Measurements from ENCODE around the gene HDDC2.

The HDDC2 gene

DNA sequence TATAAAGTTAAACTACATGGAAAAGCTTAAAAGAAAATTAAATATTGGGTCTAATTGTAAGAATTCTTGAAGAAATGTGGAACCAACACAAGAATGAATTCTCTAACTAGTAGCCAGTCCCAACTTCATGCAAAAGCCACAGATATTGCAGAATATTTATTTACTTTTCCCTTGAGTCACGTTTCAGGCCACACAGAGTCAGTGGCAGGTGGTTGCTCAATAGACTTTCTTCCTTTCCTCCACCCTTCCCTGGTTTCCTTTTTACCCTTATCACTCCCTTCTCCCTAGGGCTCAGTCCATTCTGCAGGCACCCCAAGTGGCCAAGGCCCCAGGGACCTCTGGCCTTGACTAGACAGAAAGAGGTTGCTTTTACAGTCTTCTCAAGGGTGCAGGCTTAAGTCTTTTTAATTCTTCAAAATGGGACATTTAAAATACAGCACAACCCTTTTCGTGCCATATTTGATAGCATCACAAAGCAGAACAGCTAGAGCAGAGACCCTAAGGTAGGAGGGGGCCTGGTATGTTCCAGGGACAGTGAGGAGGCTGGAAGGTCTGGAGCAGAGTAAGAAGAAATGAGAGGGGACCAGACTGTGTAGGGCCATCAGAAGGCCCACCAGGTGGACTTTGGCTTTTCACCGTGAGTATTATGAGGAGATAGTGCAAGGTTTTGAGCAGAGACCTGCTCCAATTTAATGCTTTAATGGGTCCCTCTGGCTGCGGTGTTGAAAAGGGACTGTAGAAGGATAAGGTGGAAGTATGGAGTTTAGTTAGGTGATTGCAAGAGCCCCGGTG lies 65.0 kb downstream of the HDDC2 start:
- H3K36me3 Mint-ChIP-seq (ENCODE audit: insufficient read depth): peaks cover 2% of the 10 kb centered on the region
- H3K4me3 Mint-ChIP-seq: no peak overlapping the region
- ATAC-seq (replicated peaks; ENCODE audit: extremely low read depth, poor library complexity, severe bottlenecking) (no peak), DNase-seq (ENCODE audit: low spot score in 2 of 2) (no peak)
- H3K9me3 Mint-ChIP-seq: peaks cover 19% of the 10 kb centered on the region
- peaks cover 21% of the 10 kb centered on the region for H3K27me3 Mint-ChIP-seq
- no peak overlapping the region for H3K27ac Mint-ChIP-seq (ENCODE audit: low read depth)
- H3K4me1 Mint-ChIP-seq: no peaks in the 10 kb centered on the region

DNA sequence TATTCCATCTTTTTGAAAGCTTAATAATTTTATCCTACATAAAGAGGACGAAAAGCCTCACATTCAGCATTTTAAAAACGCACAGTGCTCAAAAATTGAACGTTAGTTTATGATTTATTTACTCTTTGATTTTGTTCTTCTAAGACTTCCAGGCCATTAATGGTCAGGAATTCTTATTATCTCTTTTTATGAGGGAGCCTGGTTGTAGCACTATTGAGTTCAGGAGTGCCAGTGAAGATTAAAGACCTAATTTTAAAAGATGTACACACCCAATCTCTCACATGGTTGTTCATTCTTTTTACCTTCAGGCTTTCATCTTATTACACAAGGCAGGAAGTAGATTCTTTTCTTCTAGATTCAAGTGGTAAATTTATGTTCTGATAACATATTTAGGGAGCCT lies 68.6 kb downstream of the HDDC2 start:
- Mint-ChIP-seq H3K27ac (ENCODE audit: low read depth) (no peak overlapping the region), H3K9me3 (no peaks in the 10 kb centered on the region), H3K4me1 (no peaks in the 10 kb centered on the region), H3K36me3 (ENCODE audit: insufficient read depth) (peaks cover 2% of the 10 kb centered on the region), H3K27me3 (peaks cover 6% of the 10 kb centered on the region), H3K4me3 (no peak overlapping the region)
- no peak for ATAC-seq (replicated peaks; ENCODE audit: extremely low read depth, poor library complexity, severe bottlenecking)
- no peak for DNase-seq (ENCODE audit: low spot score in 2 of 2)

DNA sequence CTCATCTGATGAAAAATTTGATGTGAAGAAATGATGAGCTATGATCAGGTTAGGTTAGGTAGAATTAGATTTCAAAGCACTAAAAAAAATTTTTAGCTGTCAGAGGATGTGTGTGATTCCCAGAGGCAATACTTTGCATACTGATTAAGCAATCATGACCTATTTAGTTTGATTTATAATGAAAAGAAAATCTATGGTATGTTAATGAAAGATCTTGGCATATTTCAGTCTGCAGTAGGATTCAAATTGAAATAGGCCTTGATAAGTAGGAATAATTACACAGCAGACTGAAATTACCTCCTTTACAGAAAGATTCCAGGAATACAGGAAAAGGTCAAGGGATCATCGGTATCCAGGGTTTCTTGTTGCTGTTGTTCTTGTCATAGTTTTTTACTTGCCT lies 69.3 kb downstream of the HDDC2 start:
- Mint-ChIP-seq H3K4me3 (no peak overlapping the region), H3K27me3 (peaks cover 6% of the 10 kb centered on the region), H3K9me3 (no peaks in the 10 kb centered on the region), H3K36me3 (ENCODE audit: insufficient read depth) (peaks cover 2% of the 10 kb centered on the region), H3K27ac (ENCODE audit: low read depth) (no peak overlapping the region), H3K4me1 (no peaks in the 10 kb centered on the region)
- ATAC-seq (replicated peaks; ENCODE audit: extremely low read depth, poor library complexity, severe bottlenecking): no peak
- no peak for DNase-seq (ENCODE audit: low spot score in 2 of 2)

DNA sequence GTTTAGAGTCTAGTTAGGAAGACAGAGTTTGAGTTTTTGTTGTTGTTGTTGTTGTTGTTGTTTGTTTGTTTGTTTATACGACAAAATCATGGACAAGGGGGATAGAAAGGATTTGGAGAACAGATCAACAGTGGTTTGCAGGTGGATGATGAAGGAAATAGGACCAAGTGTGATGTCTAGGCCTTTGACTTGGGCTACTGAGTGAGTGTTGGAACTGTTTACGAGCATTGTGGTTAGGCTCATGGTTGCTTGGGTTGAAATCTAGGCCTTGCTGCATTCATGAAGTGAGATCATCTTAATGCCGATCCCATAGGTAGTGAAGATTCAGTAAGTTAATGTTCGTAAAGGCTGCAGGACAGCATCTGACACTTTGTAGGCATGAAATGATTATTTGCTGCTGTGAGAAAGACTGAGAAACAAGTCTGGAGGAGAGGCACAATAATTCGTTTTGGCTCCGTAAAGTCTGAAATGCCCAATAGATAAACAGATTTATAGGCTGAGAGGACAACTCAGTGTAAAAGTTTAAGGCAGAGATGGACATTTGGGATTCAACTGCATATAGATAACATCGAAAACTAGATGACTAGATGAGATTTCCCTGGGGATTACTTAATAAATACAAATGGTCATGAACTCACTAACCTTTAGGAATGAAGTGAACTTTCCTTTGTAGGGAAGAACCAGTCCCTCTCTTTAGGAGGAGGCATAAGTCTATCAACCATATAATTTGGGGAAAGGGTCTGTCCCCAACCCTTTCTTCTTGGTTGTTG lies 70.0 kb downstream of the HDDC2 start:
- DNase-seq (ENCODE audit: low spot score in 2 of 2): no peak
- no peak overlapping the region for H3K27ac Mint-ChIP-seq (ENCODE audit: low read depth)
- H3K36me3 Mint-ChIP-seq (ENCODE audit: insufficient read depth): peaks cover 2% of the 10 kb centered on the region
- no peaks in the 10 kb centered on the region for H3K4me1 Mint-ChIP-seq
- ATAC-seq (replicated peaks; ENCODE audit: extremely low read depth, poor library complexity, severe bottlenecking): no peak
- no peak overlapping the region for H3K4me3 Mint-ChIP-seq
- no peaks in the 10 kb centered on the region for H3K9me3 Mint-ChIP-seq
- peaks cover 9% of the 10 kb centered on the region for H3K27me3 Mint-ChIP-seq

DNA sequence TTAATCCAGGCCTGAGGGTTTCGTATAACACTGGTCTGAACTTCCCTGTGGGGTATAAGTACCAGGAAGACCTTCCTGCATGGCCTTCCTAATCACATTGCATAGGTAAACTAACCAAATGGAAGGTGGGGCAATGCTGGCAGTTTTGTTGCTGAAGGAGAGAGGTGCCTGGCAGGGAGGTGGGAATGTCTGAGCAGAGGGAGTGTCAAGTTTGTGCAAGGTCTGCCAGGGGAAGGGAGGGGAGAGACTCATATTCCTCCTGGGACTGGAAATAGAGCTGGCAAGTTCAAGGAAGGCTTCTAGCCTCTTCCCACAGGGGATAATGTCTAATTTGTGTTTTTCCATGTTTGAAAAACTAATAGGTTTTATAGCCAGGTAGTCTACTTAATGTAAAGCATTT lies 70.6 kb downstream of the HDDC2 start:
- DNase-seq (ENCODE audit: low spot score in 2 of 2) (no peak), ATAC-seq (replicated peaks; ENCODE audit: extremely low read depth, poor library complexity, severe bottlenecking) (no peak)
- Mint-ChIP-seq H3K4me3 (no peak overlapping the region), H3K27me3 (peaks cover 16% of the 10 kb centered on the region), H3K27ac (ENCODE audit: low read depth) (no peak overlapping the region), H3K4me1 (no peaks in the 10 kb centered on the region), H3K36me3 (ENCODE audit: insufficient read depth) (peaks cover 2% of the 10 kb centered on the region), H3K9me3 (no peaks in the 10 kb centered on the region)

DNA sequence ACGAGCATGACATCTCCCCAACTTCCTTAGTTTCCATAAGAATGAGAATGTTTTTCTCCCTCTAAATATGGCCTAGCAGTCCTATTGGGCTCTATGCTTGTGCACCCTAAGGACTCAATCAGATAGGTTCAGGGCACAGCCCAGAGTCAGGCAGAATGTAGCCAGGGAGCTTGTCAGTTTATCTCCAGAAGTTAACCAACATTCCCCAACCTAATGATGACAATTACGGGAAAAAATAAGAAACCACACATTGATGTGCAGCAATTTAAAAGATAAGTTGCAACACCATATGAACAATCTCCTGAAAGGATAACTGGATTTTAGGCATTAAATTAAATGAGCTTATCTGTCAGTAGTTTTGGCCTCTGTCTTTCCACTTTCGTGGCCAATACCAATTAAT lies 71.1 kb downstream of the HDDC2 start:
- H3K4me3 Mint-ChIP-seq: no peak overlapping the region
- no peaks in the 10 kb centered on the region for H3K4me1 Mint-ChIP-seq
- no peaks in the 10 kb centered on the region for H3K9me3 Mint-ChIP-seq
- H3K36me3 Mint-ChIP-seq (ENCODE audit: insufficient read depth): peaks cover 2% of the 10 kb centered on the region
- peaks cover 18% of the 10 kb centered on the region for H3K27me3 Mint-ChIP-seq
- DNase-seq (ENCODE audit: low spot score in 2 of 2) (no peak), ATAC-seq (replicated peaks; ENCODE audit: extremely low read depth, poor library complexity, severe bottlenecking) (no peak)
- no peak overlapping the region for H3K27ac Mint-ChIP-seq (ENCODE audit: low read depth)

DNA sequence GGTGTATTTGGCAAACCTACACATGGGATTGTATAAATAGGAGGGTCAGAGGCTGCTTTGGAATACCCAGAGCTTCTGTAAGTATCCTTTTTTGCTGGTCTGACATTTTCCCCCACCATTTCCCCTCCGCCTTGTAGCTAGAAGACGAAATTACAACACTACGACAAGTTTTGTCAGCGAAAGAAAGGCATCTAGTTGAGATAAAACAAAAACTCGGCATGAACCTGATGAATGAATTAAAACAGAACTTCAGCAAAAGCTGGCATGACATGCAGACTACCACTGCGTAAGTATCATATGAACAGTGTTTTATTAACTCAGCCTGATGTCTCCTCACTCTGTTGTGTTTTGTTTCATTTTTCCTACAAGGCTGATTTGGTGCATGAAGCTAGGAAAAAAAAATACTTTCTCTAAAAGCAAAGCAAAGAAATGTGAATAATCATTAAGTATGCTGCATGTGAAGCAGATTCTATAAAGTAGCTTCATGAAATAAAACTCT lies 72.7 kb downstream of the HDDC2 start:
- no peak overlapping the region for H3K4me3 Mint-ChIP-seq
- peaks cover 2% of the 10 kb centered on the region for H3K36me3 Mint-ChIP-seq (ENCODE audit: insufficient read depth)
- no peaks in the 10 kb centered on the region for H3K4me1 Mint-ChIP-seq
- H3K9me3 Mint-ChIP-seq: no peaks in the 10 kb centered on the region
- DNase-seq (ENCODE audit: low spot score in 2 of 2) (no peak), ATAC-seq (replicated peaks; ENCODE audit: extremely low read depth, poor library complexity, severe bottlenecking) (no peak)
- no peak overlapping the region for H3K27ac Mint-ChIP-seq (ENCODE audit: low read depth)
- H3K27me3 Mint-ChIP-seq: peaks cover 18% of the 10 kb centered on the region

DNA sequence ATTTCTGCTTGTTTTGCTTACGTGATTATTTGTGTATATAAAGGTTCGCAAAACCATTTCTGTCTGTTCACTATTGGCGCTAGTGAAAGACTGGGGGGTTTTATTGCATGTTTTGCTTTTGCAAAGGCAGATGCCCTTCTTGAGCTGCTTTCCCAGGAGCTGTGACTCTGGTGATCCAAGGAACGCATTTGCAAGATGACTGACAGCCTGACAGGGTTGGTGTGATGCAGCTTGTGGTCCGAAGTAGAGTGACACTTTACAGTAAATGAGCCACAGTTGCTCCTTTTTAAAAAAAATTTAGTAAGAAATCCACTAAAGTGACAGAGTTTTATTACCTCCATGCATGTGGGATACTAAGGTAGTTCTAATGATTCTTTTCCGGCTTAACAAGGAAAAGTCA lies 74.5 kb downstream of the HDDC2 start:
- Mint-ChIP-seq H3K4me1 (no peaks in the 10 kb centered on the region), H3K4me3 (no peak overlapping the region), H3K36me3 (ENCODE audit: insufficient read depth) (no peaks in the 10 kb centered on the region), H3K27me3 (peaks cover 18% of the 10 kb centered on the region), H3K27ac (ENCODE audit: low read depth) (no peak overlapping the region), H3K9me3 (no peaks in the 10 kb centered on the region)
- no peak for DNase-seq (ENCODE audit: low spot score in 2 of 2)
- ATAC-seq (replicated peaks; ENCODE audit: extremely low read depth, poor library complexity, severe bottlenecking): no peak
